Activated CD4-positive, alpha-beta T cell treated with anti-CD3 and anti-CD28 coated beads for 24 hours (primary cell): Measurements from ENCODE around the gene FUT1.
A peak's percentile ranks its signal among the peaks of the same experiment; 100 is the strongest.
"Not testable (repeated sequence)": the region's sequence is repeated elsewhere in the genome, so short reads cannot be mapped to it uniquely, and the experiment has no call there.

ENCODE experiments used
- DNase-seq, 2 donors: peaks; one replicate each; pipeline ENCODE4 v3.0.0-alpha.2; 2020; ENCODE audit warnings: low read depth in 2 of 2

The FUT1 gene

DNA sequence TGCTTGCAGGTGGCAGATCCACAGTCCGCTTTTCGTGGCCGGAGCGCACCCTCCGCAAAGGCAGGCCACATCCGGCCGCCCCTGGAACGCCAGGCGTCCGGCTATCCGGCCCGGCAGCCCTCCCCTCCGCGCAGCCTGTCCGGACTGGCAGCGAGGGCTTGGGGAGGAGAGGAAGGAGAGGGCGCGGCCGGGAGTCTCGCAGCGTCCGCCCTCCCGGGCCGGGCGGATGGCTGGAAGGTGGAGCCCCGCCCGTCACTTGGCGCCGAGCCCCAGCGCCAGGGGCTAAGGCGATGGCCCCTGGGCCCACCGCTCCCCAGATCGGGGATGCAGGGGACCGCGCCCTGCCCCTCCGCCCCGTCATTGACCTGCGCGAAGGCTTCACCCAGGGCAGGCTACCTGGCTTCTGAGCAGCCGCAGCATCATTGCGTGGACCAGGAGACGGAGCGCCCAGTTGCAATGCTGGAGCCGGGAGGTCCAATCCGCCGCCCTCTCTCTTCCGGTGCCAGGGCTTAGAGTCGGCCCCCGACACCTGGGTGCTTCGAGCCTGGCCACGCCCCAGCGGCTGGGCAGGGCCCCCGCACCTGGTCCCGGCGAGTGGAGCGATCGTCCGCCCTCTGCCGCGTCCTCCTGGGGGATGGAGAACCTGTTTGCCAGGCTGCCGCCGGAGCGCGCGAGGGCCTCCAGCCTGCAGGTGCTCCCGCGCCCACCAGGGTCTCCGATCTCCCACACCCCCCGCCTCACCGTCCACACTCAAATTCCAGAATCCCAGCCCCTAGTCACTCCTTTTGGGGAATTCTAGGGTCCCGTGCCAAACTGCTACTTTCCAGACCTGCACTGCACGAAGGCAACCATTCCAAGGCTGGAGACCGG, at the start of gene FUT1:
FUT1 (minus strand) TSS at position 146 of the 870 bp plus-strand sequence. CDS start 1,360 bp downstream, outside the sequence.
- no peak for DNase-seq

DNA sequence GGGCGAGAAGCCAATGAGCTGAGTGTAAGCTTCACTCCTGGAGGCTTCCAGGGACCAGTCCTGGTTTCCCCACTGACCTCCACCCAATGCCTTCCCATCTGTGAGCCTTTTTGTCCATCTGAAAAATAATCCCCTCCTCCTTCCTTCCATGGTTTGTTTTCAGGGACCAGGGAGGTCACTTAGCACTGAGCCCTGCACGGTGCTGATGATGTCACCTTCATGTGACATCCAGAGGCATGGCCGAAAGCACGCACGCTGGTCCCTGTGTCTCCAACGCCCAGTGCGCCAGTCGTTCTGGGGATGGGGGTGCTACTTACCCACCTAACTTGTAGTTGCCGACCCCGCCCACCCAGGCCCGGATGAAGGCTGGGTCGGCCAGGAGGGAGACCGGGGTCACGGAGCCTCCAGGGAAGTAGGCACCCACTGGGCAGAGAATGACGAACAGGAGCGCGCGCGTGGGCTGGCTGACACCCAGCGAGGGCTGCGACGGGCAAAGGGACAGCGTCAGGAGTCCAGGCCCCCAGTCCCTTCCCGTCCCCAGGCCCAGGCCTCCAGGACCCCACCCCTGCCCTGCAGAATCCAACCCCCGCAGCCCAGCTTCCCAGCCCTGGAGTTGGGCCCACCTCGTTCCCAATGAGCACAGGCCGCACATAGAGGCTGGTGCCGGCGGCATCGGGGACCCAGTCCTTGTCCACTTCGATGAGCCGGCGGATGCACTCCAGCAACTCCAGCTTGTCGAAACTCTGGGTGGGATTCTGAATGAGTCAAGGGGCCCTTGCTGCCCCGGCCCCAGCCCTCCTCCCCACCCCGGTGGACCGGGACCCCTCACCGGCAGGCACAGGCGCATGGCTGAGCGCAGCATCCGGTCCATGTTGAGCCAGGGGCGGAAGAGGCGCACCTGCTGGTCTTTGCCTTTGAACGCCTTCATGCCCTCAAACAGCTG, 47.2 kb upstream of the FUT1 start:
- no peak for DNase-seq

DNA sequence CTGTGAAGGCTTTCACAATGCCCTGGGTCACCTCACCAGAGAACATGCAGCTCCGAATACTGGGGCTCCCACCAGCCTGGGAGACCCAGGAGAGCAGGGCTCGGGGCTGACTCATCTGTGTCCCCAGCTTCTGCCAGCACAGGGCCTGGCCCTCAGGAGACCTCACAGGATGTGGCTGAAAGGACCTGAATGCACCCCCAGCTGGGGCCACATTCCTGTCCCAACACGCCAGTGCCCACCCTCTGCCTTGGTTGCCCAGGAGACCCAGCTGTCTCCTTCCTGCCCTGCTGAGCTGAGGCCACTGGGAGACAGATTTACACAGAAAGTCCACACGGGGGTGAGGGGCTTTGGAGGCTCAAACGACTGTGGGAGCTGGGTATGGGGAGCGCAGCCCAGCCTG, 46.5 kb upstream of the FUT1 start:
- no peak for DNase-seq

DNA sequence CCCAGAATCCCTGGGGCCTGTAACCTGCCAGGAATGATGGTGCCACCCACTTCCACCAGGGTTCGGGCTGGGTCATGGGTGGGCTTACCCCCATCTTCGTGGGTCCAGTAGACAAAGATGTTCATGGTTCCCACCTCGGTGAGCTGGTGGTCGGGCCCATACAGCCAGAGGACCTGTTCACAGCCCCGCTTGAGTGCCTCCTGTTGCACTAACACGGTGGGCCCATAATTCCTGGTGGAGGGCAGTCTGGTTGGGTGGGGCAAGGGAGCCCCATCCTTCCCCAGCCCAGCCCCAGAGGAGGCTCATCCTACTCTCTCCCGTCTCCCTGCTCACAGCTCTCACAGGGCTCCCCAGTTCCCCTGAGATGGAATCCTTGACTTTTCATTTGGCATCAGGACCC, 44.7 kb upstream of the FUT1 start:
- DNase-seq: no peak

- DNase-seq: no peak
Measured at GRCh38 chr19:48796298-48797083, 44.0 kb upstream of the FUT1 start.

GRCh38 chr19:48795685-48796070, 43.2 kb upstream of the FUT1 start:
- DNase-seq: no peak

DNA sequence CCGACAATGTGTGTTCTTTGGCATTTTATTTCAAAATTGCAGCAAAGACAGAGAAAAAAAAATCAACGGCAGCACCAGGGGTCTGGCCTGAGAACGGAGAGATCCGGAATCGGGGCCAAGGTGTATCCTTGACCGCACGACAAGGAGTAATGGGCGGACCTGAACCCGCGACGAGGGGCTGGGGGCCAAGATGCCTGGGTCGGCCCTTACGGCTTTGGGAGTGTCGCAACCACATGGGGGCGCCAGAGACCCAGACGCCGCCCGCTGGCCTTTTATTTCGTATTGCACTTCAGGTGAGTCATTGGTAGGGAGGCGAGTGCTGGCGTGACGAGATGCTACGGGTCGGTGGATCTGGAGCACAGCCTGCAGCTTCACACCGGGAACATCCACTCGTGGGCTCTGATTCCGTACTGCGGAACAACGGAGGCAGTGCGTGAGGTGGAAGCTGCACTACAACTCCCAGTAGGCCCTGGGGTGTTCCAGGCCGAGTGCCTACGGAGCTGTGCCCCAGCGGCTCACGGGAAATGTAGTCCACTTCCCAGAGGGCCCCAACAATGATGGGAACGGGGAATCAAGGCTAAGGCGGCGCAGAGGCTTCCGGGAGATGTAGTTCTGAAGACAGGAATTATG, 42.7 kb upstream of the FUT1 start:
- peak; percentile 70 for DNase-seq

GRCh38 chr19:48794291-48794690, 41.9 kb upstream of the FUT1 start:
- DNase-seq: no peak

DNA sequence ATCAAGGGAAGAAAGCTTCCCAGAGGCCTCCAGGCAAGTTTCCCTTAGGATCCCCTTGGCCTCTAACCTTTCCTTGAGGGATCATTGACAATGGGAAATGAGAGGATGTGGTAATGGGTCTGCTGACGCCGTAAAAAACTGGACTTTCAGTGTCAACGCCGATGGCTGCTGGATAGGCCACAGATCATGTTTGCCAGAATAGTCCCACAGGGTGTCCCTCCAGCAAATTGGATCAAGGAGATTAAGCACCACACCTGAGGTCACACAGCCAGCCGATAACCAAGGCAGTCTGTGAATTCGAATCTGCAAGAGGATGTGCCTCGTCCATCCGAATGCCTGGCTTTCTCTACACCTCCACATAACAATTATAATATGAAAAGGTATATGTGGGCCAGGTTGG, 40.8 kb upstream of the FUT1 start:
- no peak for DNase-seq

DNA sequence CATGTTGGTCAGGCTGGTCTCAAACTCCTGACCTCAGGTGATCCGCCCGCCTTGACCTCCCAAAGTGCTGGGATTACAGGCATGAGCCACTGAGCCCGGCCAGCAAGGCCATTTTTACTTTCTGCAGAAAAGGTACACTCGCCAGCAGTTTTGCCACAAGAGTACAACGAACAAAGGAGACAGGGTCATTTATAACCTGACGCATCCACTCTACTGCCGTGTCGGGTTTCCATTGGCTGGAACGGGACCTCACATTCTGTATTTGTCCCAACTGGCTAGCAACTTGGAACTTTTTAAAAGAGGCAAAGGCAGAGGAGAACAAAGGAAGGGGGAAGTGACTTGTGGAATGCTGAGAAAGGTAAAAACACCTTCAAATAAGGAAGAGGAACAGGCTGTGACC, 34.9 kb upstream of the FUT1 start:
- DNase-seq: not testable (repeated sequence)

- DNase-seq: not testable (repeated sequence)
Measured at GRCh38 chr19:48786422-48786821, 34.0 kb upstream of the FUT1 start.

DNA sequence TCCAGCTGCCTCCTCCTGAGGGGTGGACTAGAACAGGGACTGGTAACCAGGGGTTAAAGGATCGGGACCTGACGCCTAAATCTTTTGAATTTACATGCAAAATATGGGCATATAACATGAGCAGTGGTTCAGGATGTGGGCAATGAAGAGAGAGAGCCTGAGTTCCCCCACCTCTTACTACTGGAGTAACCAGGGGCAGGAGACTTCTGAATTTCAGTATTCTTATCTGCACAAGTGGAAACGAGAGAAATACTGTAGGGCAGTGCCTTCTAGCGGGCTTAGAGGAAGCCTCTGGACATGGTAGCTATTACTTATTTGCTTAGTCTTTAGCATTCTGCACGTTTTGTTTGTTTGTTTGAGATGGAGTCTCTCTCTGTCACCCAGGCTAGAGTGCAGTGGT, 32.1 kb upstream of the FUT1 start:
- no peak for DNase-seq

DNA sequence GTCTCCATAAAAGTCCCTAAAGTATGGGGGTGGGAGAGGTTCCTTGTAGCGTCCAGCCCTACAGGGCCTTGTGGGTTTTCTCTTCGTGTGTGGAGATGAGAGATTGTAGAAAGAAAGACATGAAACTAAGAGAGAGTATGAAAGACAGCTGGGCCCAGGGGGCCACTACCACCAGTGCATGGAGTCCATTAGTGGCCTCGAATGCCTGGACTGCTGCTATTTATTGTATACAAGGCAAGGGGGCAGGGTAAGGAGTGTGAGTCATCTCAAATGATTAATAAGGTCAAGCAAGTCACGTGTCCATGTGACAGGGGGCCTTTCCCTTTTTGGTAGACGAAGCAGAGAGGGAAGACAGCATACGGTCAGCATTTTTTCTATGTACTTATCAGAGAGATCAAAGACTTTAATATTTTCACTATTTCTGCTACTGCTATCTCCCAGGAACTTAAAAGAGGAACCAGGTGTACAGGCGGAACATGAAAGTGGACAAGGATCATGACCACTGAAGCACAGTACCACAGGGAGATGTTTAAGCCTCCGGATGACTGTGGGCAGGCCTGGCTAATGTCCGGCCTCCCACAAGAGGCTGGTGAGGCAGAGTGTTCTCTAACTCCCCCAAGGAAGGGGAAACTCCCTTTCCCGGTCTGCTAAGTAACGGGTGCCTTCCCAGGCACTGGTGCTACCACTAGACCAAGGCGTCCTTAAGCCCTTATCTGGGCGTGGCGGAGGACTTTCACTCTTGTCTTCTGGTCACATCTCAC, 28.4 kb upstream of the FUT1 start:
- no peak for DNase-seq

DNA sequence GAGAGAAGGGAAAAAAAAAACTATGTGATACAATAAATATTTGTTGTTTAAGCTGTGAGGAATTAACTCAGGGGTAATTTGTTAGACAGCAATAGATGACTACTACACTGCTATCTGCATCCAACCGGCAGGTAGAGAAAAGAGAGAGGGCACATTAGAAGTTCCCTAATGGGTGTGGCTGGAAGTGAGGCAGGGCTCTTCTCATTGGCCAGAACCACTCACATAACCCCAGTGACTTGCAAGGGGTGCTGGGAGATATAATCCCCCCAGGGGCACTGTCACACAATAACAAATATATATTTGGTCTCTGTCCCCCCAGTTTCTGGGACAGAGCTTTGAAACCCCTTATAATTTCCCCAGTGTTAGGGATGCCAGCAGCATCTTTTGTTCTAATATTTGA, 27.2 kb upstream of the FUT1 start:
- no peak for DNase-seq

DNA sequence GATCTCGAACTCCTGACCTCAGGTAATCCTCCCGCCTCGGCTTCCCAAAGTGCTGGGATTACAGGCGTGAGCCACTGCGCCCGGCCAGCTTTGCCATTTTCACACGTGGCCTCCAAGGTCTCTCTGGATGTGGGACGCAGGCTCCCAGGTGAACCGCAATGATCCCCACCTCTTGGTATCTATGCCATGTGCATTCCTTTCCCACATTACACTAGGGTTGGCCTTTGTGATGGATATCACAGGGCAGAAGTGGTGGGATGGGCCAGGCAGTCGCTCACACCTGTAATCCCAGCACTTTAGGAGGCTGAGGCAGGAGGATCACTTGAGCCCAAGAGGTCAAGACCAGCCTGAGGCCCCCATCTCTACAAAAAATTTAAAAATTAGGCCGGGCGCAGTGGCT, 25.3 kb upstream of the FUT1 start:
- DNase-seq: no peak

DNA sequence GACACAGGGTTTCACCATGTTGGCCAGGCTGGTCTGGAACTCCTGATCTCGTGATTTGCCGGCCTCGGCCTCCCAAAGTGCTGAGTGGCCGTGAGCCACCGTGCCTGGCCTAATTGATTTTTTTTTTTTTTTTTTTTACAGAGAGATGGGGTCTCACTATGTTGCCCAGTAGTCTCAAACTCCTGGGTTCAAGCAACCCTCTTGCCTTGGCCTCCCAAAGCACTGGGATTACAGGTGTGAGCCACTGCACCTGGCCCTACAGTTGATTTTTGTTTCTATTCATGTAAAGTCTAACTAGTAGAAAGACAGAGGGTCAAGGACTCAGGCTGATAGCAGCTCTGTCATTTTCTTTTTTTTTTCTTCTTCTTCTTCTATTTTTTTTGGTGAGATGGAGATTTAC, 24.7 kb upstream of the FUT1 start:
- no peak for DNase-seq

DNA sequence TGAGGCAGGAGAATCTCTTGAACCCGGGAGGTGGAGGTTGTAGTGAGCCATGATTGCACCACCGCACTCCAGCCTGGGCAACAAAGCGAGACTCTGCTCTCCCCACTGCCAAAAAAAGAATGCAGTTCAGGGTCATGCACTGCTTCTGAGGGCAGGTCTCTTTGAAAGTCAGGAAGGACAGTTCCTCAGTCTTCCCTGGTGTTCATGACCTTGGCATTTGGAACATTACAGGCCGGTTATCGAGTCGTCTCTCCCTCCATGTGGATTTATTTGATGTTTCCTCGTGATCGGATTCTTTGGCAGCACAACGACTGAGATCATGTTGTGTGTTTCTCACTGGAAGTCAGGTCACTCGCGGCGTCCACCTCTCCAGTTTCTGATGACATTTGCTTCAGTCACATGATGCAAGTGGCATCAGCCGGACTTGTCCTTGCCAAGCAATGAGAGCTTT, 20.1 kb upstream of the FUT1 start:
- DNase-seq: no peak

DNA sequence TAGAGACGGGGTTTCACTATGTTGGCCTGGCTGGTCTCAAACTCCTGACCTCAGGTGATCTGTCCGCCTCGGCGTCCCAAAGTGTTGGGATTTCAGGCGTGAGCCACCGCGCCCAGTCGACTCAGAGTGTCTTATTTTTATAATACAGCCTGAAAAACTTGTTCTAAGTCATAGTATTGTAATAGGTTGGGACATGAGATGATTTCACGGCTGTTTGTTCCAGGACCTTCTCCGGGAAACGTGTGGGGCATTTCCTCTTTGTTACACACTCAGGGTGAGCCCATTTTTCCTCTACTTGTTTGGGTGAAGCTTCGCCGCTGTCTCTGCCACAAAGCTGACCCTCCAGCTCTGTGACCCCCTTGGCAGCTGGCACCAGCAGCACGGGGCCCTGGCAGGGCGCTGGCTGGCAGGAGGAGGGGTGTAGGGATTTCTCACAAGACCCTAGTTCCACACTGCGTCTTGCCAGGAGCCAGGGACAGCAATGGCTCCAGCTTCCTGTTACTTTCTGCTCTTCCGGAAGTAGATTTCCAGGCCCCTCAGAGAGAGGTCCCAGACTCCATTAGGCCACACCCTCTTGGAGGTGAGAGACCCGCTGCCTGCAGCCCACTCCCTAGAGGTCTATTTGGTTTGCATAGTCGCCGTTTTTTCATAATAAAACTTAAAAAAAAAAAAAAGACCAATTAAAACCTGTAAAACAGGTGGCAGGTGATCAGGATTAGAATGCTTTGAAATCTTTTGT, 18.5 kb upstream of the FUT1 start:
- no peak for DNase-seq

GRCh38 chr19:48770266-48770665, 17.8 kb upstream of the FUT1 start:
- DNase-seq: no peak
